SH-SY5Y (cell line): ENCODE results near the gene LRMDA.

Source experiments
- GATA2 ChIP-seq: IDR thresholded peaks from 2 replicates; pipeline ENCODE4 v1.6.1; 2011; ENCODE audit warnings: mild to moderate bottlenecking, low read depth, low read length
- GATA3 ChIP-seq: IDR thresholded peaks from 2 replicates; pipeline ENCODE4 v1.6.1; 2011; ENCODE audit warnings: low read depth, mild to moderate bottlenecking, low read length, moderate library complexity

- TF ChIP-seq GATA2 (no peak), GATA3 (no peak)
These were observed 6.9 kb downstream of the LRMDA start for GRCh38 chr10:75438275-75438674.
